ENCODE data around the gene METTL1.

METTL1 gene

GRCh38 chr12:57759360-57759980, 12.4 kb downstream of the METTL1 start:
- Mint-ChIP-seq H3K9me3 (peaks cover 4% of the 10 kb centered on the region), H3K27ac (no peak overlapping the region), H3K27me3 (ENCODE audit: low read depth, poor library complexity) (peaks cover 89% of the 10 kb centered on the region), H3K4me1 (peaks cover 13% of the 10 kb centered on the region), H3K36me3 (ENCODE audit: low read depth) (peaks cover 5% of the 10 kb centered on the region), H3K4me3 (no peak overlapping the region)
- no peak for TF ChIP-seq CTCF (IDR thresholded peaks at IDR 0.05)
- DNase-seq = no peak

DNA sequence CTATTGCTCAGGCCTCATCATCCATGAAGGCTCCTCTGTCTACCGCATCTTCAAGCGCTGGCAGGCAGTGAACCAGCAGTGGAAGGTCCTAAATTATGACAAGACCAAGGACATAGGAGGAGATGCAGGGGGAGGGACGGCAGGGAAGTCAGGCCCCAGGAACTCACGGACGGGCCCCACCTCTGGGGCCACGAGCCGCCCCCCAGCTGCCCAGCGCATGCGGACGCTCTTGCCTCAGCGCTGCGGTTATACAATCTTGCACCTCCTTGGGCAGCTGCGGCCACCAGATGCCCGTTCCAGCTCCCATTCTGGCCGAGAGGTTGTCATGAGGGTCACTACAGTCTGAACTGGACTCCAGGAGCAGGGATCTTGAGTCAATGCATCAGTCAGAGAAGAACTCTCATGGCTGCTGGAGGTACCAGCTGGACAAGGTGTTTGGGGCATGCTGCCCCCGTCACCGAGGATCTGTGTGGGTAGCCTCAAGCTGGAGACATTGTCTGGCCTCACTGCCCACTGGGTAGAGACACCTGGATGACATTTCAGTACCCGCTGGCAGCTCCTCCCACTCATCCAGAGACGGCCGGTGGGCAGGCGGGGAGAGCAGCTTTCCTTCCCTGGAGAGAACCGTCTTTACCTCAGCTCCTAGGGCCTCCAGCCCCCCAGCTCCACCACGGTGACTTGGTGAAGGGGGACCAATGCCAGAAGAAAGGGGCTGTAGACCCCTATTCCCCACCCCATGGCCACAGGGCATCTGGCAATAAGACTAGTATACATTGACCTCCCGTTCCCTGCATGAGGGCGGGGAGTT, 13.1 kb downstream of the METTL1 start:
- DNase-seq = no peak
- Mint-ChIP-seq H3K27me3 (ENCODE audit: low read depth, poor library complexity) (peaks cover 89% of the 10 kb centered on the region), H3K9me3 (peaks cover 3% of the 10 kb centered on the region), H3K36me3 (ENCODE audit: low read depth) (peaks cover 5% of the 10 kb centered on the region), H3K4me3 (no peak overlapping the region), H3K4me1 (peaks cover 20% of the 10 kb centered on the region), H3K27ac (no peak overlapping the region)
- no peak for TF ChIP-seq CTCF (IDR thresholded peaks at IDR 0.05)

- Mint-ChIP-seq H3K36me3 (ENCODE audit: low read depth) (peaks cover 5% of the 10 kb centered on the region), H3K4me3 (no peak overlapping the region), H3K4me1 (peaks cover 30% of the 10 kb centered on the region), H3K9me3 (no peaks in the 10 kb centered on the region), H3K27ac (no peak overlapping the region), H3K27me3 (ENCODE audit: low read depth, poor library complexity) (peaks cover 89% of the 10 kb centered on the region)
- TF ChIP-seq CTCF (IDR thresholded peaks at IDR 0.05) = no peak
- DNase-seq = no peak
These were observed 14.1 kb downstream of the METTL1 start for GRCh38 chr12:57757771-57758170.

- TF ChIP-seq CTCF (IDR thresholded peaks at IDR 0.05) = peak; percentile 74
- peak overlapping the region; percentile 76 for H3K4me3 Mint-ChIP-seq
- H3K27me3 Mint-ChIP-seq (ENCODE audit: low read depth, poor library complexity) = peaks cover 85% of the 10 kb centered on the region
- no peaks in the 10 kb centered on the region for H3K9me3 Mint-ChIP-seq
- H3K4me1 Mint-ChIP-seq = peaks cover 37% of the 10 kb centered on the region
- no peak overlapping the region for H3K27ac Mint-ChIP-seq
- peaks cover 8% of the 10 kb centered on the region for H3K36me3 Mint-ChIP-seq (ENCODE audit: low read depth)
- peak; percentile 71 for DNase-seq
These were observed 15.2 kb downstream of the METTL1 start for GRCh38 chr12:57756406-57757341.

- Mint-ChIP-seq H3K4me1 (peaks cover 46% of the 10 kb centered on the region), H3K4me3 (peak overlapping the region; percentile 76), H3K36me3 (ENCODE audit: low read depth) (peaks cover 18% of the 10 kb centered on the region), H3K27me3 (ENCODE audit: low read depth, poor library complexity) (peaks cover 78% of the 10 kb centered on the region), H3K9me3 (no peaks in the 10 kb centered on the region), H3K27ac (no peak overlapping the region)
- DNase-seq = peak; percentile 49
- TF ChIP-seq CTCF (IDR thresholded peaks at IDR 0.05) = no peak
These were observed 16.2 kb downstream of the METTL1 start for GRCh38 chr12:57755454-57756372.
